IMR-90 (cell line): ENCODE data around the gene SPAG4. TPM values are rescaled to one million over a fixed set of nuclear protein-coding genes. Genes with fewer than 3 reads are reported as not detected.

ENCODE experiments used
- ATAC-seq: fragments of 200-7000 bp; cut with Tn5 transposase; 2 replicates; pipeline ENCODE4 v1.9.1; 2020; ENCODE audit warnings: low read depth, mild to moderate bottlenecking, moderate library complexity
- BruUV-seq: library from RNA; stranded (reverse); fragments of 400-500 nt; replicated peaks from 2 replicates; lab custom pipeline; 2021; lab: Mats Ljungman, UMichigan
- CTCF ChIA-PET: fragments of 300-600 bp; formaldehyde crosslinking; extraction: SDS; loops from one replicate; lab custom pipeline; 2021; ENCODE audit warnings: antibody characterized with exemption; lab: Yijun Ruan, JAX
- POLR2A ChIA-PET: fragments of 300-600 bp; sonication (Branson Sonifier 250); formaldehyde crosslinking; loops from one replicate; lab custom pipeline; 2022; ENCODE audit warnings: antibody characterized with exemption; ENCODE audit not compliant: unreplicated experiment; lab: Charles Lee
- DNase-seq: peaks from one replicate; pipeline ENCODE4 v3.0.0; 2013
- H2AFZ ChIP-seq: replicated peaks from 2 replicates; pipeline ENCODE3; 2013; ENCODE audit warnings: low read length, mild to moderate bottlenecking; ENCODE audit not compliant: poor library complexity
- H2AK5ac ChIP-seq: 2 replicates; pipeline ENCODE4 v1.6.1; 2013; ENCODE audit warnings: low read depth, low read length, inconsistent platforms
- H2AK9ac ChIP-seq: replicated peaks from 2 replicates; pipeline ENCODE3; 2013; ENCODE audit warnings: mild to moderate bottlenecking, low read depth, low read length, moderate library complexity; ENCODE audit not compliant: poor library complexity
- H2BK120ac ChIP-seq: 2 replicates; pipeline ENCODE4 v1.6.1; 2013; ENCODE audit warnings: low read depth, low read length, inconsistent platforms
- H2BK15ac ChIP-seq: 3 replicates; pipeline ENCODE4 v1.6.1; 2013; ENCODE audit warnings: low read depth, low read length, inconsistent platforms
- H2BK20ac ChIP-seq: 2 replicates; pipeline ENCODE4 v1.6.1; 2013; ENCODE audit warnings: low read depth, mild to moderate bottlenecking, inconsistent platforms, low read length, moderate library complexity
- H2BK5ac ChIP-seq: 2 replicates; pipeline ENCODE4 v1.6.1; 2013; ENCODE audit warnings: mild to moderate bottlenecking, low read depth, low read length, inconsistent platforms; ENCODE audit not compliant: poor library complexity, severe bottlenecking
- H3K14ac ChIP-seq: replicated peaks from 2 replicates; pipeline ENCODE4 v1.6.1; 2013; ENCODE audit warnings: low read depth, low read length, inconsistent platforms
- H3K18ac ChIP-seq: 2 replicates; pipeline ENCODE4 v1.6.1; 2013; ENCODE audit warnings: low read depth, low read length, control low read depth
- H3K23ac ChIP-seq: 2 replicates; pipeline ENCODE4 v1.6.1; 2013; ENCODE audit warnings: low read depth, low read length, inconsistent platforms
- H3K27ac ChIP-seq: 2 replicates; pipeline ENCODE4 v1.5.1; 2013; ENCODE audit warnings: mild to moderate bottlenecking, control low read depth, low read length; ENCODE audit not compliant: insufficient read depth
- H3K27me3 ChIP-seq: 2 replicates; pipeline ENCODE4 v1.6.1; 2013; ENCODE audit warnings: low read length; ENCODE audit not compliant: control insufficient read depth, insufficient read depth
- H3K36me3 ChIP-seq: 2 replicates; pipeline ENCODE4 v1.6.1; 2013; ENCODE audit warnings: low read length, mixed read lengths; ENCODE audit not compliant: control insufficient read depth, insufficient read depth
- H3K4ac ChIP-seq: 2 replicates; pipeline ENCODE4 v1.6.1; 2013; ENCODE audit warnings: low read depth, low read length, inconsistent platforms
- H3K4me1 ChIP-seq: 2 replicates; pipeline ENCODE4 v1.6.1; 2013; ENCODE audit warnings: low read length, mixed read lengths; ENCODE audit not compliant: control insufficient read depth, insufficient read depth
- H3K4me2 ChIP-seq: 2 replicates; pipeline ENCODE4 v1.6.1; 2013; ENCODE audit warnings: low read depth, mild to moderate bottlenecking, control low read depth, low read length, moderate library complexity
- H3K4me3 ChIP-seq: 2 replicates; pipeline ENCODE4 v1.5.1; 2013; ENCODE audit warnings: low read depth, mild to moderate bottlenecking, control low read depth, low read length, moderate library complexity; ENCODE audit not compliant: insufficient read depth
- H3K56ac ChIP-seq: 2 replicates; pipeline ENCODE4 v1.6.1; 2013; ENCODE audit warnings: low read length, inconsistent platforms; ENCODE audit not compliant: insufficient read depth; ENCODE audit errors: extremely low read depth
- H3K79me1 ChIP-seq, 2 experiments: 2 replicates each; pipeline ENCODE4 v1.6.1; 2013; ENCODE audit warnings: low read length in 2 of 2, inconsistent platforms in 1 of 2, low read depth in 1 of 2
- H3K9ac ChIP-seq: 2 replicates; pipeline ENCODE4 v1.6.1; 2013; ENCODE audit warnings: low read depth, low read length, control low read depth
- H3K9me1 ChIP-seq: 2 replicates; pipeline ENCODE4 v1.6.1; 2013; ENCODE audit warnings: low read length, inconsistent platforms; ENCODE audit not compliant: insufficient read depth
- H3K9me3 ChIP-seq: 2 replicates; pipeline ENCODE4 v1.6.1; 2013; ENCODE audit warnings: low read length; ENCODE audit not compliant: control insufficient read depth, insufficient read depth
- H4K20me1 ChIP-seq: 2 replicates; pipeline ENCODE4 v1.6.1; 2013; ENCODE audit warnings: low read length, inconsistent platforms; ENCODE audit not compliant: insufficient read depth
- H4K5ac ChIP-seq: 2 replicates; pipeline ENCODE4 v1.6.1; 2013; ENCODE audit warnings: mild to moderate bottlenecking, low read depth, low read length, control low read depth
- H4K8ac ChIP-seq, 2 experiments: 2 replicates each; pipeline ENCODE4 v1.6.1; 2013; ENCODE audit warnings: low read depth in 2 of 2, low read length in 2 of 2, control low read depth in 1 of 2, inconsistent platforms in 1 of 2
- H4K91ac ChIP-seq: 2 replicates; pipeline ENCODE4 v1.6.1; 2013; ENCODE audit warnings: low read depth, low read length, inconsistent platforms; ENCODE audit not compliant: insufficient read depth
- BHLHE40 ChIP-seq: fragments of 150-350 bp; IDR thresholded peaks from 2 replicates; pipeline ENCODE4 v1.6.1; 2016; ENCODE audit warnings: mild to moderate bottlenecking, low read depth, low read length
- CEBPB ChIP-seq: IDR thresholded peaks from 2 replicates; pipeline ENCODE4 v1.6.1; 2012; ENCODE audit warnings: low read depth, low read length, improper control_type of control experiment
- CHD1 ChIP-seq: IDR thresholded peaks from 2 replicates; pipeline ENCODE4 v1.6.1; 2012; ENCODE audit warnings: low read depth, low read length, improper control_type of control experiment
- FOS ChIP-seq: fragments of 150-350 bp; IDR thresholded peaks from 2 replicates; pipeline ENCODE4 v1.6.1; 2016; ENCODE audit warnings: low read depth, low read length
- MAFK ChIP-seq: IDR thresholded peaks from 2 replicates; pipeline ENCODE4 v1.6.1; 2012; ENCODE audit warnings: low read depth, low read length, improper control_type of control experiment
- MAZ ChIP-seq: IDR thresholded peaks from 2 replicates; pipeline ENCODE4 v1.6.1; 2012; ENCODE audit warnings: low read depth, mild to moderate bottlenecking, low read length, improper control_type of control experiment, moderate library complexity, borderline replicate concordance
- MXI1 ChIP-seq: IDR thresholded peaks from 2 replicates; pipeline ENCODE4 v1.6.1; 2012; ENCODE audit warnings: low read depth, mild to moderate bottlenecking, low read length, moderate library complexity, borderline replicate concordance
- NFE2L2 ChIP-seq: fragments of 150-350 bp; IDR thresholded peaks from 2 replicates; pipeline ENCODE4 v1.6.1; 2016; ENCODE audit warnings: low read depth, mild to moderate bottlenecking, low read length
- POLR2A ChIP-seq: IDR thresholded peaks from 2 replicates; pipeline ENCODE4 v1.6.1; 2012; ENCODE audit warnings: mild to moderate bottlenecking, low read depth, low read length
- RAD21 ChIP-seq: IDR thresholded peaks from 2 replicates; pipeline ENCODE4 v1.6.1; 2012; ENCODE audit warnings: low read length, improper control_type of control experiment
- RCOR1 ChIP-seq: IDR thresholded peaks from 2 replicates; pipeline ENCODE4 v1.6.1; 2012; ENCODE audit warnings: mild to moderate bottlenecking, low read length, improper control_type of control experiment; ENCODE audit not compliant: insufficient replicate concordance
- RFX5 ChIP-seq: IDR thresholded peaks from 2 replicates; pipeline ENCODE4 v1.8.0; 2012; ENCODE audit warnings: low read depth, mild to moderate bottlenecking, low read length, moderate library complexity
- SMC3 ChIP-seq: fragments of 150-350 bp; IDR thresholded peaks from 2 replicates; pipeline ENCODE4 v1.6.1; 2016; ENCODE audit warnings: low read depth, mild to moderate bottlenecking, antibody characterized with exemption, low read length, moderate library complexity
- WGBS, 2 experiments: methylation state at CpG; one replicate each; pipeline versions ENCODE4 v1.1.5 to v1.1.7; 2013; ENCODE audit warnings: missing lambda C conversion rate in 2 of 2; ENCODE audit not compliant: insufficient read length in 1 of 2; ENCODE audit errors: extremely low coverage in 2 of 2; 5-methylcytosine and 5-hydroxymethylcytosine counted together
- dilution Hi-C: fragments of 300-500 bp; cut with HindIII; formaldehyde crosslinking; loops from one replicate; pipeline ENCODE4 v1.14.3; 2018; ENCODE audit warnings: low sequenced_read_pairs; ENCODE audit not compliant: unreplicated experiment
- in situ Hi-C: fragments of 300-500 bp; cut with MboI; formaldehyde crosslinking; loops from 3 replicates; pipeline ENCODE4 v1.14.3; 2019; ENCODE audit warnings: low sequenced_read_pairs, inconsistent platforms, mixed read lengths
- intact Hi-C: fragments of 100-400 bp; cut with micrococcal nuclease; formaldehyde crosslinking; loops from 2 replicates; pipeline ENCODE4 v1.10.0; 2022
- polyA plus RNA-seq, 3 experiments: library from polyadenylated mRNA; depleted of rRNA; stranded (reverse); fragments of >200 nt; gene quantifications; 2 replicates each; pipeline ENCODE4 v1.2.3, GENCODE V29; 2012; ENCODE audit warnings: low replicate concordance in 1 of 3
- total RNA-seq: library from RNA; depleted of rRNA; stranded (reverse); fragments of >200 nt; gene quantifications from 2 replicates; pipeline ENCODE4 v1.2.3, GENCODE V29; 2012
- TF ChIP-seq, protein P1 (sequence below): fragments of 150-350 bp; IDR thresholded peaks from 2 replicates; pipeline ENCODE4 v1.6.1; 2017; ENCODE audit warnings: mild to moderate bottlenecking, antibody characterized with exemption, low read length, low read depth
- TF ChIP-seq, protein P2 (sequence below): fragments of 150-350 bp; IDR thresholded peaks from 2 replicates; pipeline ENCODE4 v1.6.1; 2016; ENCODE audit warnings: low read depth, mild to moderate bottlenecking, low read length, moderate library complexity, borderline replicate concordance
- TF ChIP-seq, protein P3 (sequence below): conservative IDR thresholded peaks from 2 replicates; pipeline ENCODE4 v1.5.1; 2012; ENCODE audit warnings: mild to moderate bottlenecking, low read depth, low read length, improper control_type of control experiment

The SPAG4 gene
- total and polyA plus RNA-seq, 2 of the 4 experiments (the other 2 are of a cell fraction): 1.8 to 5.5 TPM

DNA sequence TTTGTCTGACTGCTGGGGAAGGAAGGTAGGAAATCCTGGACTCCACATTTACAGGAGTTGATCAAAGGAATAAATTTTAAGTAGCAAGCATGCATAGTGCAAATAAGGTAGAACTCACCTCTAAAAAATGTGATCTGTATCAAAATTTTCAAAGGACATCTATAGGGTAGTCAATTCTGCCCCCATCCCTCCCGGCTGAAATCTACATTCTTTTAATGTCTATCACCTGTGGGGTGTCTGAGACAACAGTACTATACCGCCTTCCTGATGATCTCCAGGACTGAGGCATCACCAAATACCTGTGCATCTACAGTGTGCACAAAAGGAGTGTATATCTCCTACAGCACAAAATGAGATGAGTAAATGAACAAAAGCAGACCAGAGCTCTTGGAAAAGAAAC lies 29.2 kb downstream of the SPAG4 start:
- no peak overlapping the region for H3K4ac ChIP-seq
- ATAC-seq: no peak
- H4K5ac ChIP-seq: no peak overlapping the region
- H3K27me3 ChIP-seq: no peaks in the 10 kb centered on the region
- in situ Hi-C loops (no loop called here), dilution Hi-C loops (no loop called here), intact Hi-C loops (no loop called here)
- H3K23ac ChIP-seq: no peak overlapping the region
- POLR2A ChIA-PET: no interaction called here
- TF ChIP-seq BHLHE40: no peak
- no peak for TF ChIP-seq MXI1
- TF ChIP-seq, protein P1, sequence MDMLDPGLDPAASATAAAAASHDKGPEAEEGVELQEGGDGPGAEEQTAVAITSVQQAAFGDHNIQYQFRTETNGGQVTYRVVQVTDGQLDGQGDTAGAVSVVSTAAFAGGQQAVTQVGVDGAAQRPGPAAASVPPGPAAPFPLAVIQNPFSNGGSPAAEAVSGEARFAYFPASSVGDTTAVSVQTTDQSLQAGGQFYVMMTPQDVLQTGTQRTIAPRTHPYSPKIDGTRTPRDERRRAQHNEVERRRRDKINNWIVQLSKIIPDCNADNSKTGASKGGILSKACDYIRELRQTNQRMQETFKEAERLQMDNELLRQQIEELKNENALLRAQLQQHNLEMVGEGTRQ: no peak
- TF ChIP-seq, protein P2, sequence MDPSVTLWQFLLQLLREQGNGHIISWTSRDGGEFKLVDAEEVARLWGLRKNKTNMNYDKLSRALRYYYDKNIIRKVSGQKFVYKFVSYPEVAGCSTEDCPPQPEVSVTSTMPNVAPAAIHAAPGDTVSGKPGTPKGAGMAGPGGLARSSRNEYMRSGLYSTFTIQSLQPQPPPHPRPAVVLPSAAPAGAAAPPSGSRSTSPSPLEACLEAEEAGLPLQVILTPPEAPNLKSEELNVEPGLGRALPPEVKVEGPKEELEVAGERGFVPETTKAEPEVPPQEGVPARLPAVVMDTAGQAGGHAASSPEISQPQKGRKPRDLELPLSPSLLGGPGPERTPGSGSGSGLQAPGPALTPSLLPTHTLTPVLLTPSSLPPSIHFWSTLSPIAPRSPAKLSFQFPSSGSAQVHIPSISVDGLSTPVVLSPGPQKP: no peak
- no peak for TF ChIP-seq POLR2A
- TF ChIP-seq, protein P3, sequence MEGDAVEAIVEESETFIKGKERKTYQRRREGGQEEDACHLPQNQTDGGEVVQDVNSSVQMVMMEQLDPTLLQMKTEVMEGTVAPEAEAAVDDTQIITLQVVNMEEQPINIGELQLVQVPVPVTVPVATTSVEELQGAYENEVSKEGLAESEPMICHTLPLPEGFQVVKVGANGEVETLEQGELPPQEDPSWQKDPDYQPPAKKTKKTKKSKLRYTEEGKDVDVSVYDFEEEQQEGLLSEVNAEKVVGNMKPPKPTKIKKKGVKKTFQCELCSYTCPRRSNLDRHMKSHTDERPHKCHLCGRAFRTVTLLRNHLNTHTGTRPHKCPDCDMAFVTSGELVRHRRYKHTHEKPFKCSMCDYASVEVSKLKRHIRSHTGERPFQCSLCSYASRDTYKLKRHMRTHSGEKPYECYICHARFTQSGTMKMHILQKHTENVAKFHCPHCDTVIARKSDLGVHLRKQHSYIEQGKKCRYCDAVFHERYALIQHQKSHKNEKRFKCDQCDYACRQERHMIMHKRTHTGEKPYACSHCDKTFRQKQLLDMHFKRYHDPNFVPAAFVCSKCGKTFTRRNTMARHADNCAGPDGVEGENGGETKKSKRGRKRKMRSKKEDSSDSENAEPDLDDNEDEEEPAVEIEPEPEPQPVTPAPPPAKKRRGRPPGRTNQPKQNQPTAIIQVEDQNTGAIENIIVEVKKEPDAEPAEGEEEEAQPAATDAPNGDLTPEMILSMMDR: no peak
- no peak for TF ChIP-seq CEBPB
- no peak for TF ChIP-seq SMC3
- TF ChIP-seq MAFK: no peak
- no peak for TF ChIP-seq NFE2L2
- no peak for TF ChIP-seq MAZ
- TF ChIP-seq FOS: no peak
- no peak for TF ChIP-seq RAD21
- no peak for TF ChIP-seq CHD1
- TF ChIP-seq RCOR1: no peak
- TF ChIP-seq RFX5: no peak
- no peak overlapping the region for H2BK15ac ChIP-seq
- H4K8ac ChIP-seq: no peak overlapping the region
- H3K18ac ChIP-seq: no peak overlapping the region
- BruUV-seq: no TSS peak
- H4K91ac ChIP-seq: no peak overlapping the region
- peaks cover 2% of the 10 kb centered on the region; the same call in 1 of the 2 replicates for H3K36me3 ChIP-seq
- H3K27ac ChIP-seq: no peak overlapping the region
- H3K56ac ChIP-seq: no peak overlapping the region
- H2BK120ac ChIP-seq: no peak overlapping the region
- peaks cover 51 to 89% of the 10 kb centered on the region in 2 experiments for H3K79me1 ChIP-seq
- no peaks in the 10 kb centered on the region for H3K9me3 ChIP-seq
- peaks cover 27% of the 10 kb centered on the region for H3K9me1 ChIP-seq
- CTCF ChIA-PET: no interaction called here
- no peak overlapping the region for H2BK5ac ChIP-seq
- no peak overlapping the region for H2BK20ac ChIP-seq
- H2AFZ ChIP-seq: no peak overlapping the region
- no peak overlapping the region for H3K4me3 ChIP-seq
- no peak for DNase-seq
- H3K4me2 ChIP-seq: no peak overlapping the region
- H2AK9ac ChIP-seq: no peak overlapping the region
- H3K9ac ChIP-seq: no peak overlapping the region
- no peaks in the 10 kb centered on the region for H3K4me1 ChIP-seq
- no CpG with 5 or more reads among the region's 2 CpGs for WGBS, 2 experiments
- peaks cover 88% of the 10 kb centered on the region for H4K20me1 ChIP-seq
- H2AK5ac ChIP-seq: no peak overlapping the region
- H3K14ac ChIP-seq: no peak overlapping the region
